ENCODE measurements around the gene KRI1.
"Not testable (repeated sequence)": the region's sequence is repeated elsewhere in the genome, so short reads cannot be mapped to it uniquely, and the experiment has no call there.

Gene KRI1

GRCh38 chr19:10549733-10550132 lies 16.1 kb downstream of the KRI1 start:
- DNase-seq: no peak

GRCh38 chr19:10548746-10549276 lies 17.0 kb downstream of the KRI1 start:
- no peak for DNase-seq

- DNase-seq: no peak
These were observed 19.0 kb downstream of the KRI1 start for GRCh38 chr19:10546817-10547216.

DNA sequence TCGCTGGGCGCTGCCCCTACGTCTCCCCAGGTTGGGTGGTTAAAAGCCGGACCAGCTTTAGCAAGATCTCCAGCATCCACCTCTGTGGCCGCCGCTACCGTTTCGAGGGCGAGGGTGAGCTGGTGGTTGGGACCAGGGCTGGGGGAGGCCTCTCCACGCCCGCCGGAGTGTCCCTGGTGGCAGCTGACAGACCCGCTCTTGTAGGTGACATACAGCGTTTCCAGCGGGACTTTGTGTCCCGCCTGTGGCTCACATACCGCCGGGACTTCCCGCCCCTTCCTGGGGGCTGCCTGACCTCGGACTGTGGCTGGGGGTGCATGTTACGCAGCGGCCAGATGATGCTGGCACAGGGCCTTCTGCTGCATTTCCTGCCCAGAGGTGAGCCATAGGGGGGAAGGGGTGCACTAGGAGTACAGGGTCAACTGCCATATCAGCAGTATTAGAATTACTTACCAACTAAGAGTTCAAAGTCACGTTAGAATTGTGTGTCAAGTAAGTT lies 21.0 kb downstream of the KRI1 start:
- DNase-seq: no peak

- peak in 3 of 4 experiments; percentile 20 to 43 (median 26) for DNase-seq
These were observed 21.5 kb downstream of the KRI1 start for GRCh38 chr19:10544242-10544752.

- peak; percentile 78 to 92 (median 89) for DNase-seq
These were observed 22.2 kb downstream of the KRI1 start, which contains the start of gene ATG4D for GRCh38 chr19:10543420-10544241. Gene ATG4D, plus strand, starts transcription at chr19:10543904. Its CDS starts 187 bp downstream, at chr19:10544091.

DNA sequence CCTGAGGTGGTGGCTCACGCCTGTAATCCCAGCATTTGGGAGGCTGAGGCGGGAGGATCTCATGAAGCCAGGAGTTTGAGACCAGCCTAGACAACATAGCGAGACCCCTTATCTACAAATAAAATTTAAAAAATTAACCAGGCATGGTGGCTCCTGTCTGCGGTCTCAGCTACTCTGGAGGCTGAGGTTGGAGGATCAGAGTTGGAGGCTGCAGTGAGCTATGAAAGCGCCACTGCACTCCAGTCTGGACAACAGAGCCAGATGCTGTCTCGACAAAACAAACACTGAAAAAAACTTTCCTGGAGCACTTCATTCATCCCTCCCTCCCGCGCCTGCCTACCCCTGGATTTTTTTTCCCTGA lies 22.8 kb downstream of the KRI1 start:
- no peak for DNase-seq

DNA sequence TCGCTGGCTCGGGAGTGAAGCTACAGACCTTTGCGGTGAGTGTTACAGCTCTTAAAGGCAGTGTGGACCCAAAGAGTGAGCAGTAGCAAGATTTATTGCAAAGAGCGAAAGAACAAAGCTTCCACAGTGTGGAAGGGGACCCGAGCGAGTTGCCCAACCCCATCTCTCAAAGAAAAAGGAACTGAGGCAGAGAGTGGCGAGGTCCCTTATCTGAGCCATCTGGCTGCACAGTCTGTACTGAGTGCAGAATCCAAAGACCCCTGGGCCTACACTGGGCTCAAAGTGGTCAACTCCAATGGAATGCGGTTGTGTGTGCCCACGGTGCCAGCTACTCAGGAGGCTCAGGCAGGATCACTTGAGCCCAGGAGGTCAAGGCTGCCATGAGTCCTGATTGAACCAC lies 26.8 kb downstream of the KRI1 start:
- peak in 2 of 4 experiments; percentile 33 to 50 for DNase-seq

- peak in 3 of 4 experiments; percentile 28 to 47 (median 32) for DNase-seq
These were observed 27.4 kb downstream of the KRI1 start for GRCh38 chr19:10538204-10538983.

GRCh38 chr19:10537668-10538067 lies 28.1 kb downstream of the KRI1 start:
- no peak for DNase-seq

DNA sequence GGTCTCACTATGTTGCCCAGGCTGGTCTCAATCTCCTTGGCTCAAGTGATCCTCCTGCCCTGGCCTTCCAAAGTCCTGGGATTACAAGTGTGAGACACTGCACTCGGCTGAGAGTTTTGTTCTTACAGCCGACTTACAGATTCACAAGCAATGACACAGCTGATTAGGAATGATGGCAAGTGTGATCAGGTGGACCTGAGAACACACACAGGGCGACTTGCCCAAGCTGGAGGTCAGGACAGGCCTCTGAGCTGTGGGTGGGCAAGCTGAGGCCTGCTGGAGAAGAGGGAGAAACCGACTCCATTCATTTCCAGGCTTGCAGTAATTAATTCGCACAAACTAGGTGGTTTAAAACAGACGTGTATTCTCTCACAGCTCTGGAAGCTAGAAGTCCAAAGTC lies 30.2 kb downstream of the KRI1 start:
- DNase-seq: no peak

DNA sequence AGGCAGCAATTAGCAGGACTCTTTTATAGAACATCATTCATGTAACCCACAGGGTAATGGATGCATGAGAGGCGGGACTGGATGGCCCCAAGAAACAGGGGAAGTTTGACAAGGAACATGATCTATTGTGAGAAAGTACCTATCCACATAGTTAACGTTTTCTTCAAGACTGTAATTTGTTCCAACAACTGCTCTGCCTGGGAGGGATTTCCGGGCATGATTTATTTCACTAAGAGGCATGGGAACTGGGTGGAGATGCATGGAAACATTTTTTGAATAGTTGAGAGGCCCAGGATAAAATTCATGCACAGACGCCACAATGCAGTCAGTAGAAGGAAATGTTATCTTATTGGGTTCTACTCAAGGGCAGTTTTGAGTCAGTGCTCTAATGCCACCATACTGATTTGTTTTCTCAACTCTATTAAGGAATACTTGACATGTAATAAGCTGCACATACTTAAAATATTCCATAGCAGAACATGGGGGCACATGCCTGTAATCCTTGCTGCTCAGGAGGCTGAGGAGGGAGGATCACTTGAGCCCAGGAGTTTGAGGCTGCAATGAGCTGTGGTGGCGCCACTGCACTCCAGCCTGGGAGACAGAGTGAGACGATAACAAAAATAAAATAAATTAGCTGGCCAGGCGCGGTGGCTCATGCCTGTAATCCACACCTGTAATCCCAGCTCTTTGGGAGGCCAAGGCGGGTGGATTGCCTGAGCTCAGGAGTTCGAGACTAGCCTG lies 32.0 kb downstream of the KRI1 start:
- DNase-seq: no peak

DNA sequence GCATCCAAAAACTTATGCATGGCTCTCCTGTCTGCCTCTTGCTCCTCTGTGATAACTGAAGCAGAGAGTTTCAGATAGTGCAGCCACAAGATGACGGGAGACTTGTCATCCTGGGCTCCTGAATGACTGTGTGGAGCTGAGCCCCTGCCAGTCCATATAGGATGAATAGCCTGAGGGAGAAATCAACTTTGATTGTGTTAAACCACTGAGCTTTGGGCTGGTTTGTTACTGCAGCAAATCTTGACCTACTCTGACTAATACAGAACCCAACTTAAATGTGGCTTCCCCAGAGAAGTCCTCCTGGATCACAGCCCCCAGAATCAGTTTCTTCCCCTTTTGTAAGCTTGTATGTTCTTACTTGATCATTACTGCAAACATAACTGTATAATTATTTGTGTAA lies 33.4 kb downstream of the KRI1 start:
- no peak for DNase-seq

GRCh38 chr19:10526887-10527286 lies 38.9 kb downstream of the KRI1 start:
- DNase-seq: not testable (repeated sequence)

DNA sequence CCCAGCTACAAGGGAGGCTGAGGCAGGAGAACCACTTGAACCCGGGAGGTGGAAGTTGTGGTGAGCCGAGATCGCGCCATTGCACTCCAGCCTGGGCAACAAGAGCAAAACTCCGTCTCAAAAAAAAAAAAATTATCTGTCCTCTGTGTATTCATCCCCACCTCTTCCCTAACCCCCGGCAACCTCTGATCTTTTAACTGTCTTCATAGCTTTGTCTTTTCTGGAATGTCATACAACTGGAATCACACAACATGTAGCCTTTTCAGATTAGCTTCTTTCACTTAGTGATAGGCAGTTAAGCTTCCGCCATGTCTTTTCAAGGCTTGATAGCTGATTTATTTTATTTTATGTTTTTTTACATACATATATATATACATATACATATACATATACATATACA lies 40.2 kb downstream of the KRI1 start:
- no peak for DNase-seq

DNA sequence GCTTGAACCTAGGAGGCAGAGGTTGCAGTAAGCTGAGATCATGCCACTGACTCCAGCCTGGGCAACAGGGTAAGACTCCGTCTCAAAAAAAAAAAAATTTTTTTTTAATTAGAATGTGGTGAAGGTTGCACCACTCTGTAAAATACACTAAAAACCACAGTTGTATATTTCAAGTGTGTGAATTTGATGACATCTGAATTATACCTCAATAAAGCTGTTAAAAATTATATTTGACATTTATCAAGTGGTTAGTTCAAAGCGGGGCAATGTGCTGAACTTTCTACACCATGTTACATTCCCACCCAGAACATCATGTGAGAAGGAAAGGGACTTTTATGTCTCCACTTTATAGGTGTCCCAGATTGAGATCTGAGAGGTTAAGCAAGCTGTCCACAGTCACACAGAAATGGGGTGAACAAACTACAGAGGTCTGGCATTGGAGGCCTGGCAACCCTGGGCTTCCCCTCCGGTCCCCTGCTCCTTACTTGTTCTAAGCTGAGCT lies 42.6 kb downstream of the KRI1 start:
- DNase-seq: no peak

DNA sequence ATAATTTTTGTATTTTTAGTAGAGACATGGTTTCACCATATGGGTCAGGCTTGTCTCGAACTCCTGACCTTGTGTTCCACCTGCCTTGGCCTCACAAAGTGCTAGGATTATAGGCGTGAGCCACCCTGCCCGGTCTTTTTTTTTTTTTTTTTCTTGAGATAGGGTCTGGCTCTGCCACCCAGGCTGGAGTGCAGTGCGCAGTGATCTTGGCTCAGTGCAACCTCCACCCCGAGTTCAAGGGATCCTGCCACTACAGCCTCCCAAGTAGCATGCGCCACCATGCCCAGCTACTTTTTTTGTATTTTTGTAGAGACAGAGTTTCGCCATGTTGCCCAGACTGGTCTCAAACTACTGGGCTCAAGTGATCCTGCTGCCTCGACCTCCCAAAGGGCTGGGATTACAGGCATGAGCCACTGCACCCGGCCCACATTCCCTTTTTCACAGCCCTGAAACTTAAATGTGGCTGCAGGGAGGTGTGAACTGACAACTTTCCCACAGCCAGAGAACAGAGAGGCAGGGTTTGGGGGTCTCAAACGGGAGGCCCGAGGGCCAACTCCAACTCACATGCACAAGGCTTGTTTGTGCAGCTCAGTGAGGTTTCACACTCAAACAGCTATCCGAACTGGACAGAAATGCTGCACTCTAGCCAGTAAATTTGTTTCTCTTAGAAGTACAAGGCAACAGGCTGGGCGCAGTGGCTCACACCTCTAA lies 44.2 kb downstream of the KRI1 start:
- no peak for DNase-seq

GRCh38 chr19:10520652-10521318 lies 45.0 kb downstream of the KRI1 start:
- no peak for DNase-seq

DNA sequence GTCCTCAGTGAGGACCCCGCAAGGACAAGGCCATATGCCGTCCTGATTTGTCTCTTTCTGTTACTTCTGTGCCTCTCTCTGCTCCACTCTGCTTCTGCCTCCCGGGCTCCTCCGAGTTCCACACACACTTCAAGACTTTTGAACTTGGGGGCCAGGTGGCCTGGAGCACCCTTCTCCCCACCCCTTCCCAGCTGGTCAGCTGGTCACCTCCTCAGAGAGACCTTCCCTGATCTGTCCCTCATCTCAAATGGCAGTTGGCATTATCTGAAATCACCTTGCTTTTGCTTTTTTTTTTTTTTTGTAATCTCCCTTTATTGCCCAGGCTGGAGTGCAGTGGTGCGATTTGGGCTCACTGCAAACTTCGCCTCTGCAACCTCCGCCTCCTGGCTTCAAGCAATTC lies 46.4 kb downstream of the KRI1 start:
- no peak for DNase-seq

- DNase-seq: peak in 2 of 4 experiments; percentile 30 to 33
These were observed 47.1 kb downstream of the KRI1 start for GRCh38 chr19:10518444-10519361.
